NB4 (cell line): Measurements from ENCODE around the gene FGF14.

ENCODE experiments used
- DNase-seq: peaks from one replicate; pipeline ENCODE4 v3.0.0; 2010; ENCODE audit warnings: low read depth
- H3K4me3 ChIP-seq: one replicate; pipeline ENCODE4 v1.5.1; 2011; ENCODE audit warnings: mild to moderate bottlenecking, low read depth, low read length, moderate library complexity
- CTCF ChIP-seq: IDR thresholded peaks from one replicate; pipeline ENCODE4 v1.5.1; 2012; ENCODE audit warnings: low read depth, low read length
- MAX ChIP-seq: IDR thresholded peaks from 2 replicates; pipeline ENCODE4 v1.6.1; 2011; ENCODE audit warnings: low read depth, low read length
- MYC ChIP-seq: IDR thresholded peaks from 2 replicates; pipeline ENCODE4 v1.6.1; 2011; ENCODE audit warnings: low read depth, low read length
- POLR2A ChIP-seq: IDR thresholded peaks from 2 replicates; pipeline ENCODE4 v1.6.1; 2011; ENCODE audit warnings: mild to moderate bottlenecking; ENCODE audit not compliant: insufficient read length; ENCODE audit errors: extremely low read depth

FGF14 gene

GRCh38 chr13:101892296-101892695 is 509.6 kb downstream of the FGF14 start:
- no peak for DNase-seq
- H3K4me3 ChIP-seq, result no peak overlapping the region
- no peak for TF ChIP-seq MYC
- TF ChIP-seq MAX, result no peak
- no peak for TF ChIP-seq CTCF
- TF ChIP-seq POLR2A, result no peak

- DNase-seq, result no peak
- TF ChIP-seq POLR2A, result no peak
- no peak for TF ChIP-seq MAX
- no peak for TF ChIP-seq MYC
- no peak for TF ChIP-seq CTCF
- no peak overlapping the region for H3K4me3 ChIP-seq
Observed at GRCh38 chr13:101881593-101881992, 520.3 kb downstream of the FGF14 start.

- no peak for DNase-seq
- no peak for TF ChIP-seq POLR2A
- TF ChIP-seq CTCF, result no peak
- TF ChIP-seq MYC, result no peak
- no peak for TF ChIP-seq MAX
- H3K4me3 ChIP-seq, result no peak overlapping the region
Observed at GRCh38 chr13:101880581-101880980, 521.3 kb downstream of the FGF14 start.

- no peak for TF ChIP-seq POLR2A
- no peak for TF ChIP-seq MYC
- no peak for TF ChIP-seq CTCF
- TF ChIP-seq MAX, result no peak
- no peak overlapping the region for H3K4me3 ChIP-seq
- no peak for DNase-seq
Observed at GRCh38 chr13:101876951-101877350, 524.9 kb downstream of the FGF14 start.

- DNase-seq, result no peak
- no peak overlapping the region for H3K4me3 ChIP-seq
- TF ChIP-seq MYC (no peak), MAX (no peak), CTCF (no peak), POLR2A (no peak)
Observed at GRCh38 chr13:101875717-101876393, 526.0 kb downstream of the FGF14 start.

GRCh38 chr13:101875091-101875490 is 526.8 kb downstream of the FGF14 start:
- TF ChIP-seq MYC (no peak), CTCF (no peak), MAX (no peak), POLR2A (no peak)
- DNase-seq, result no peak

More at GRCh38 chr13:101875091-101875490, 526.8 kb downstream of the FGF14 start:
- no peak overlapping the region for H3K4me3 ChIP-seq
